HepG2 (cell line): Measurements from ENCODE around the gene CCDC93.

Experiments
- ATM ChIP-seq: fragments of 450-650 bp; IDR thresholded peaks from 2 replicates; pipeline ENCODE4 v1.7.1; 2017; ENCODE audit warnings: mild to moderate bottlenecking, borderline replicate concordance
- CTCF ChIP-seq: sonication (generic); formaldehyde crosslinking; IDR thresholded peaks from 2 replicates; pipeline ENCODE4 v1.5.0; 2020; ENCODE audit warnings: mild to moderate bottlenecking, missing genetic modification reagents, moderate library complexity
- EHMT2 ChIP-seq: fragments of 200-600 bp; sonication (generic); IDR thresholded peaks from 2 replicates; pipeline ENCODE4 v1.7.0; 2017; ENCODE audit warnings: antibody characterized with exemption, low read depth, low read length, borderline replicate concordance
- FOXP4 ChIP-seq: sonication (generic); formaldehyde crosslinking; IDR thresholded peaks from 2 replicates; pipeline ENCODE4 v1.4.0; 2020; ENCODE audit warnings: missing genetic modification reagents
- HNRNPUL1 ChIP-seq: fragments of 200-400 bp; formaldehyde crosslinking; IDR thresholded peaks from 2 replicates; pipeline ENCODE4 v1.6.1; 2017; ENCODE audit warnings: low read depth, mild to moderate bottlenecking, low read length, moderate library complexity
- KMT2B ChIP-seq: IDR thresholded peaks from 2 replicates; pipeline ENCODE4 v1.6.1; 2016; ENCODE audit warnings: missing genetic modification reagents, missing compliant biosample characterization
- MYC ChIP-seq: sonication (generic); formaldehyde crosslinking; IDR thresholded peaks from 2 replicates; pipeline ENCODE4 v1.9.0; 2021; ENCODE audit warnings: missing genetic modification reagents, borderline replicate concordance
- POLR2A ChIP-seq, 2 experiments: IDR thresholded peaks; 2 replicates each; pipeline ENCODE4 v1.6.1; 2011; ENCODE audit warnings: low read depth in 2 of 2, low read length in 2 of 2, mild to moderate bottlenecking in 1 of 2, moderate library complexity in 1 of 2; ENCODE audit not compliant: insufficient read depth in 1 of 2
- RFX3 ChIP-seq: IDR thresholded peaks from 2 replicates; pipeline ENCODE4 v1.6.1; 2016; ENCODE audit warnings: missing biosample characterization, missing genetic modification reagents
- TCF7 ChIP-seq: sonication (generic); IDR thresholded peaks from 2 replicates; pipeline ENCODE4 v1.6.1; 2016; ENCODE audit warnings: antibody characterized with exemption, low read depth
- ZNF510 ChIP-seq: sonication (generic); formaldehyde crosslinking; IDR thresholded peaks from 2 replicates; pipeline ENCODE4 v1.4.0; 2020; ENCODE audit warnings: low read depth, mild to moderate bottlenecking, missing genetic modification reagents
- ZNF777 ChIP-seq: sonication (generic); formaldehyde crosslinking; IDR thresholded peaks from 2 replicates; pipeline ENCODE4 v1.4.0; 2020; ENCODE audit warnings: missing genetic modification reagents
- TF ChIP-seq, protein P1 (sequence below), 2 experiments: IDR thresholded peaks; 2 replicates each; pipeline ENCODE4 v1.6.1; 2011 to 2012; ENCODE audit warnings: low read length in 2 of 2, borderline replicate concordance in 1 of 2, low read depth in 1 of 2, mild to moderate bottlenecking in 1 of 2, moderate library complexity in 1 of 2
- TF ChIP-seq, protein P2 (sequence below): sonication (generic); formaldehyde crosslinking; IDR thresholded peaks from 2 replicates; pipeline ENCODE4 v1.8.0; 2022; ENCODE audit warnings: mild to moderate bottlenecking, missing genetic modification reagents

DNA sequence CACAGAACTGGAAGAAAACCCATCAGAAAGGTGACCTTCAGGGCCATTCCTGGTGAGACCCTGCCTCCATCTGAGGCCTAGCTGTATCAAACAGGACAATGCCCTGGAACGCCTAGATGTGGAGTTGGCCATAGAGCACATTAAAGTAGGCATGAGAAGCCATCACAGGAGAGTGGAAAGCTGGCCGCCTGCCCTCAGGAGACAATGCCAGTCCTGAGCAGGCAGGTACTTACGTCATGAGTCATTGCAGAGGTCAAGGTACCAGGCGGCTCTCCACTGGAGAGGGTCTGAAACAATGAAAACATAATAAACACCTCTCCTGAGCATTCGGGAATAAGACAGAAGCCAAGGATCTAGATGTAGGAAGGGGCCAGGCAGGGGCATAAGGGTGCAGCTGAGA, 68.6 kb downstream of the CCDC93 start:
- TF ChIP-seq, protein P1, sequence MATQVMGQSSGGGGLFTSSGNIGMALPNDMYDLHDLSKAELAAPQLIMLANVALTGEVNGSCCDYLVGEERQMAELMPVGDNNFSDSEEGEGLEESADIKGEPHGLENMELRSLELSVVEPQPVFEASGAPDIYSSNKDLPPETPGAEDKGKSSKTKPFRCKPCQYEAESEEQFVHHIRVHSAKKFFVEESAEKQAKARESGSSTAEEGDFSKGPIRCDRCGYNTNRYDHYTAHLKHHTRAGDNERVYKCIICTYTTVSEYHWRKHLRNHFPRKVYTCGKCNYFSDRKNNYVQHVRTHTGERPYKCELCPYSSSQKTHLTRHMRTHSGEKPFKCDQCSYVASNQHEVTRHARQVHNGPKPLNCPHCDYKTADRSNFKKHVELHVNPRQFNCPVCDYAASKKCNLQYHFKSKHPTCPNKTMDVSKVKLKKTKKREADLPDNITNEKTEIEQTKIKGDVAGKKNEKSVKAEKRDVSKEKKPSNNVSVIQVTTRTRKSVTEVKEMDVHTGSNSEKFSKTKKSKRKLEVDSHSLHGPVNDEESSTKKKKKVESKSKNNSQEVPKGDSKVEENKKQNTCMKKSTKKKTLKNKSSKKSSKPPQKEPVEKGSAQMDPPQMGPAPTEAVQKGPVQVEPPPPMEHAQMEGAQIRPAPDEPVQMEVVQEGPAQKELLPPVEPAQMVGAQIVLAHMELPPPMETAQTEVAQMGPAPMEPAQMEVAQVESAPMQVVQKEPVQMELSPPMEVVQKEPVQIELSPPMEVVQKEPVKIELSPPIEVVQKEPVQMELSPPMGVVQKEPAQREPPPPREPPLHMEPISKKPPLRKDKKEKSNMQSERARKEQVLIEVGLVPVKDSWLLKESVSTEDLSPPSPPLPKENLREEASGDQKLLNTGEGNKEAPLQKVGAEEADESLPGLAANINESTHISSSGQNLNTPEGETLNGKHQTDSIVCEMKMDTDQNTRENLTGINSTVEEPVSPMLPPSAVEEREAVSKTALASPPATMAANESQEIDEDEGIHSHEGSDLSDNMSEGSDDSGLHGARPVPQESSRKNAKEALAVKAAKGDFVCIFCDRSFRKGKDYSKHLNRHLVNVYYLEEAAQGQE (IDR thresholded peaks at IDR 0.05; ENCODE audit: borderline replicate concordance in 1 of 2, low read depth in 1 of 2, low read length in 2 of 2): no peak
- TF ChIP-seq HNRNPUL1: no peak
- TF ChIP-seq POLR2A (IDR thresholded peaks at IDR 0.05; ENCODE audit: insufficient read depth in 1 of 2, low read depth in 2 of 2, low read length in 2 of 2): no peak
- no peak for TF ChIP-seq MYC
- no peak for TF ChIP-seq RFX3 (CRISPR knock-in tag)
- TF ChIP-seq ZNF777: no peak
- no peak for TF ChIP-seq KMT2B (CRISPR knock-in tag)
- no peak for TF ChIP-seq TCF7
- TF ChIP-seq EHMT2: no peak
- no peak for TF ChIP-seq CTCF (CRISPR knock-in tag)
- TF ChIP-seq FOXP4 (CRISPR knock-in tag): no peak
- no peak for TF ChIP-seq ATM
- TF ChIP-seq ZNF510 (CRISPR knock-in tag): no peak
- TF ChIP-seq, protein P2, sequence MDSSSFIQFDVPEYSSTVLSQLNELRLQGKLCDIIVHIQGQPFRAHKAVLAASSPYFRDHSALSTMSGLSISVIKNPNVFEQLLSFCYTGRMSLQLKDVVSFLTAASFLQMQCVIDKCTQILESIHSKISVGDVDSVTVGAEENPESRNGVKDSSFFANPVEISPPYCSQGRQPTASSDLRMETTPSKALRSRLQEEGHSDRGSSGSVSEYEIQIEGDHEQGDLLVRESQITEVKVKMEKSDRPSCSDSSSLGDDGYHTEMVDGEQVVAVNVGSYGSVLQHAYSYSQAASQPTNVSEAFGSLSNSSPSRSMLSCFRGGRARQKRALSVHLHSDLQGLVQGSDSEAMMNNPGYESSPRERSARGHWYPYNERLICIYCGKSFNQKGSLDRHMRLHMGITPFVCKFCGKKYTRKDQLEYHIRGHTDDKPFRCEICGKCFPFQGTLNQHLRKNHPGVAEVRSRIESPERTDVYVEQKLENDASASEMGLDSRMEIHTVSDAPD (CRISPR knock-in tag): no peak
